Measurements from ENCODE around the gene PRKRIP1. TPM values are rescaled to one million over a fixed set of nuclear protein-coding genes. Genes with fewer than 3 reads are reported as not detected.
"Not testable (repeated sequence)": the region's sequence is repeated elsewhere in the genome, so short reads cannot be mapped to it uniquely, and the experiment has no call there.

Gene PRKRIP1, protein sequence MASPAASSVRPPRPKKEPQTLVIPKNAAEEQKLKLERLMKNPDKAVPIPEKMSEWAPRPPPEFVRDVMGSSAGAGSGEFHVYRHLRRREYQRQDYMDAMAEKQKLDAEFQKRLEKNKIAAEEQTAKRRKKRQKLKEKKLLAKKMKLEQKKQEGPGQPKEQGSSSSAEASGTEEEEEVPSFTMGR
- total RNA-seq: 10 to 100 TPM; 15.6 to 29.9 (median 20.2) TPM

DNA sequence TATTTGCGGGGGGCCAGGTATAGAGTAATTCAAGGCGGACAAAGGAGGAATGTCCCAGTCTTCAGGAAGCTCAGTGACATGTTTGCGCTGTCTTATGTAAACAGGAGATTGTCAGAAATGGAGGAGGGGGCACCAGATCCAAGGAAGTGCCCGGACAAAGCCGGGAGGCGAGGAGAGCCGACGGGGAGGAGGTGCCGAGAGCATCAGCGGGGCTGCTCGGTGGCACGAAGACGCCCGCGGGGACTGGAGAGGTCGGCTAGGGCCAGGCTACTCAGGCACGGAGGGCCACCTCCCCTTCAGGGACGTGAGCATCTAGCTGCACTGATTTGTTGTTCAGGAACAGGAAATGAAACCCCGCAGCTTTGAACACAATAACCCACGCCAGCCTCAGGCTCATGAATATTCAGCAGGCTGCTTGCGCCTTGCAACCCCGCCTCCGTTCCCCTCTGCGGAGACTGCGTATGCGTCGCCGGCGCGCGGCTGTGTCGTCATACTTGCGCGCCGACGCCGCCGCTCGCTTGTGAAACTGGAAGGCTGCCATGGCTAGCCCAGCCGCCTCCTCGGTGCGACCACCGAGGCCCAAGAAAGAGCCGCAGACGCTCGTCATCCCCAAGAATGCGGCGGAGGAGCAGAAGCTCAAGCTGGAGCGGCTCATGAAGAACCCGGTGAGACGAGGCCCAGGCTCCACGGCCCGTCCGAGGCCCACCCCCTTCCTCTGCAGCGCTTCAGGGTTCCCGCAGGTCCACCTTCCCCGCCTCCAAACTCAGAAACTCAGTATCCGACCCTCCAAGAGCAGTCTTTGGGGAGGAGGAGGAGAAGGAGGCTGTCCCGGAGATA is at the start of gene PRKRIP1:
Gene PRKRIP1 (plus strand): TSS at position 491 of the 837 bp plus-strand sequence. CDS start 49 bp downstream, at position 540.
- ATAC-seq (ENCODE audit: low FRiP score): peak; percentile 90
- TF ChIP-seq, protein P1, sequence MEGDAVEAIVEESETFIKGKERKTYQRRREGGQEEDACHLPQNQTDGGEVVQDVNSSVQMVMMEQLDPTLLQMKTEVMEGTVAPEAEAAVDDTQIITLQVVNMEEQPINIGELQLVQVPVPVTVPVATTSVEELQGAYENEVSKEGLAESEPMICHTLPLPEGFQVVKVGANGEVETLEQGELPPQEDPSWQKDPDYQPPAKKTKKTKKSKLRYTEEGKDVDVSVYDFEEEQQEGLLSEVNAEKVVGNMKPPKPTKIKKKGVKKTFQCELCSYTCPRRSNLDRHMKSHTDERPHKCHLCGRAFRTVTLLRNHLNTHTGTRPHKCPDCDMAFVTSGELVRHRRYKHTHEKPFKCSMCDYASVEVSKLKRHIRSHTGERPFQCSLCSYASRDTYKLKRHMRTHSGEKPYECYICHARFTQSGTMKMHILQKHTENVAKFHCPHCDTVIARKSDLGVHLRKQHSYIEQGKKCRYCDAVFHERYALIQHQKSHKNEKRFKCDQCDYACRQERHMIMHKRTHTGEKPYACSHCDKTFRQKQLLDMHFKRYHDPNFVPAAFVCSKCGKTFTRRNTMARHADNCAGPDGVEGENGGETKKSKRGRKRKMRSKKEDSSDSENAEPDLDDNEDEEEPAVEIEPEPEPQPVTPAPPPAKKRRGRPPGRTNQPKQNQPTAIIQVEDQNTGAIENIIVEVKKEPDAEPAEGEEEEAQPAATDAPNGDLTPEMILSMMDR (IDR thresholded peaks at IDR 0.05): no peak
- DNase-seq (ENCODE audit: low spot score): peak; percentile 32

DNA sequence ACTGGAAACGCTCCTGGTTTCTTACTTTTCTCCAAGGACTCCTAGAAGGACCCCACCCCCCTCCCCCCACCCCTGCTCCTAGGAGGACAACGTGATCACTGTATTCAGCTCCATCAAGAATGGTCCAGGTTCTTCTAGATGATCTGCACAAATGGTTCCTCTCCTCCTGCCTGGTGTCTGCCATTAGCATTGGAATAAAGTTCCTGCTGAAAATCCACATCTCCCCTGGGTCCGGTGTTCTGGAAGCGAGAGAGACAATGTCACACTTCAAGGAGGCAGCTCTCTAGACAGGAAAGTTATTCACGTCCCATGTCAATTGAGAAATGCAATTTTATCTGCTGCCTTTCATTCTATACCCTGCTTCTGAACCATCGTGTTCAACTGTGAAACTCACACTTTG is 49.2 kb upstream of the PRKRIP1 start:
- not testable (repeated sequence) for ATAC-seq (ENCODE audit: low FRiP score); DNase-seq (ENCODE audit: low spot score)

DNA sequence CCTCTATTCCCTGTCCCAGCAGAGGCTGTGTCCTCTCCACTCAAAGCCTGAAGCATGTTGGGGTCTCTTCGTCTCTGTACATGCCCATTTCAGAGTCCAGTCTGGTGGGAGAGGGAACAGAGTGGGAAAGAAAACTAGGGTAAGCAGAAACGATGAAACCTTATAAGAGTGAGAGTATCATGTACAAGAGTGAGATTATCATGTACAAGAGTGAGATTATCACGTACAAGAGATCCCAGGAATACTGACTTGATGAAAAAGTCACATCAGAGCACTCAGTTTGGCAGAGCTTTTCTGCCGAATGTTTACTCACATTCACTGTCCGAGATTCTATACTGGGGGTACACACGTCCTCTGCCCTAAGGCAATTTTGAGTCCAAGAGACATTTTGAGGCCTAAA is 39.8 kb upstream of the PRKRIP1 start, which contains the start of gene SPDYE6:
Gene SPDYE6 (minus strand): TSS at position 101 of the 400 bp plus-strand sequence. CDS start 421 bp downstream, outside the sequence.
- not testable (repeated sequence) for ATAC-seq (ENCODE audit: low FRiP score); DNase-seq (ENCODE audit: low spot score)

DNA sequence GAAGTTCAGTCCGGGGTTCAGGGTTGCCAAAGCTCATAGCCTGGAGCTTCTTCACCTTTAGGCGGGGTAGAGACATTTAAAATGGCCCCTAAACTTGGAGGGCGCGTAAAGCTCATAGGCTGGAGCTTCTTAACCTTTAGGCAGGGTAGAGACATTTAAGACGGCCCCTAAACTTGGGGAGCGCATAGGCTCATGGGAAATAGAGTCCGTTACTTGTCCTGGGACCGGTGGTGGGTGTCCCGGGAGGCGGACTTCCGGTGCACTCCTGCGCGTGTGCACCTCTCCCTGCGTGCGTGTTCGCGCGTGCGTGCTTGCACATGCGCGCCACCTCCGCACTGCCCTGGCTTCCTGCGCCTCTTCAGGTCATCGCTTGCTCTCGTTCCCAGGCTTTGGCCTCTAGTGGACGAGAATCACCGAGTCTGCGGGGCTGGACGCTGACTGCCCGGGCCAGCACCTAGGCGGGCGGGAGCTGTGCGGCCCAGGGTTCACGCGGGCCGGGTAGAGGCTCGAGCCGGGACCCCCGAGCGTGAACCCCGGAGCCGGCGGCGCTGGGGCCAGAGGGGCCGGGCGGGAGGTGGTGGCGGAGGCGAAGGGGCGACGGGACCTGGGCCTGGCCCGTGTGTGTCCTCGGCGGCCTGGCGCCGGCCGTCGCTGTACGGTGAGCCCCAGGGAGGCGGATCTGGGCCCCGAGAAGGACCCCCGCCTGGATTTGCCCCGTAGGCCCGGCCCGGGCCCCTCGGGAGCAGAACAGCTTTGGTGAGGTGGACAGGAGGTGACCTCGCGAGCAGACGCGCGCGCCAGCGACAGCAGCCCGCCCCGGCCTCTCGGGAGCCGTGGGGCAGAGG is 32.4 kb upstream of the PRKRIP1 start:
- ATAC-seq (ENCODE audit: low FRiP score) (peak; percentile 100), DNase-seq (ENCODE audit: low spot score) (peak; percentile 71)

DNA sequence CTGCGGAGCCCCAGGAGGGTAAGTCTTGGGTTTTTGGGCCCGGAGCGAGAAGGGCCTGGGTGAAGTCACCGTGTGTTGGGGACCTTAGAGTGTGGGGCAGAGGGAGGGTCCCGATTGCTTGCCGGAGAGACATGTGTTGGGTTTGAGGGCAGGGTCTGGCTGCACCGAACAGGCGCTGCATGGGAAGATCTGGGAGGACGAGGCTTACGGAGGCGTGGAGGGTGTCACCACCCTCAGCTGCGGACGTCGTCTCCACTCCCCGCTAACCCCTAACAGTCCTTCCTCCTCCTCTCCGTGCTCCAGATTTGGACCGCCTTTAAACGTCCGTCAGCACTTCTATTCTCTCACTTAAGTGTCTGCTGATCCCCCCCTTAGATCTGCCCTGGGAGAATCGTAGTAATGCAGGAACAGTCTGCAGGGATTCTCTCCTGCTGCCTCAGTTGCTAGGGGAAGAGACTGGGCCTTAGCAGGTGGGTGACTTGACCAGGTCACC is 31.7 kb upstream of the PRKRIP1 start:
- DNase-seq (ENCODE audit: low spot score); ATAC-seq (ENCODE audit: low FRiP score): not testable (repeated sequence)

DNA sequence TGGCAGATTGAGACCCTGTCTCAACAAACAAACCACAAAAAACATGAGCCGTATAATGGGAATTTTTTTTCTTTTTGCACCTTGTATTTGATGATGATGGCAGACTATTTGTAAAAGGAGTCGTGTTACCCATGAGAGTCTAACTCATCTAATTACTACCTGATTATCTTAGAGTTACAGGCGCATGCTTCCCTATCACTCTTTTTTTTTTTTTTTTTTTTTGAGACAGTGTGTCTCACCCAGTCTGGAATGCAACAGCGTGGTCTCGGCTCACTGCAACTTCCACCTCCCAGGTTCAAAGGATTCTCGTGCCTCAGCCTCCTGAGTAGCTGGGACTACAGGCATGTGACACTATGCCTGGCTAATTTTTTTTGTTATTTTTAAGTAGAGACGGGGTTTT is 30.8 kb upstream of the PRKRIP1 start:
- not testable (repeated sequence) for ATAC-seq (ENCODE audit: low FRiP score); DNase-seq (ENCODE audit: low spot score)

DNA sequence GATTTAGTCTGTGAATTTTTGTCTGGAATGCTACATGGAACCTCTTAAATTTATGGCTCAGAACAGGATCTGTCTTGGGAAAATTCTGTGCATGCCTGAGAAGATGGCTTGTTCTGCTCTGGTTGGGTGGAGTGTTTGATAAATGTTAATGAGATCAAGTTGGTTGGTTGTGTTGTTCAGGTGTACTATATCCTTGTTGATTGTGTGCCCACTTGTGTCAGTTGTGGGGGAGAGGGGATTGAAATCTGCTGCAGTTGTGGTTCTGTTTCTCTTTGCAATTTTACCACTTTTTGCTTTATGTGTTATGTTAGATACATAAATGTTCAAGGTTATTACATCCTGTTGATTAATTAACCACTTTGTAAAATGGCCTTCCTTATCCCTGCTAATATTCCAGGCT is 26.1 kb upstream of the PRKRIP1 start:
- DNase-seq (ENCODE audit: low spot score); ATAC-seq (ENCODE audit: low FRiP score): not testable (repeated sequence)

DNA sequence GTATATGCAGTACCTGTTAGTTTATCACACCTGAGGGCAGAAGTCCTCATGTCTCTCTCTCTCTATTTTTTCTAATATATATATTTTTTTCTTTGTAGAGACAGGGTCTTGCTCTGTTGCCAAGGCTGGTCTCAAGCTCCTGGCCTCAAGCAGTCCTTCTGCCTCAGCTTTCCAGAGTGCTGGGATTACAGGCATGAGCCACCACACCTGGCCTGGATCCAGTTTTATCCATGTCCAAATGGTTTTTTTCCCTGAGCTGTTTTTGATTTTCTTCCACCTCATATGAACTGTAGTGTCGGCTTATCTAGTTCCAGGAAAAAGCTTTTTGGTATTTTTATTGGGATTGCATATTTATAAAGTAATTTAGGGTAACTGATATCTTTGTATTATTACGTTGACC is 23.4 kb upstream of the PRKRIP1 start:
- not testable (repeated sequence) for ATAC-seq (ENCODE audit: low FRiP score); DNase-seq (ENCODE audit: low spot score)

DNA sequence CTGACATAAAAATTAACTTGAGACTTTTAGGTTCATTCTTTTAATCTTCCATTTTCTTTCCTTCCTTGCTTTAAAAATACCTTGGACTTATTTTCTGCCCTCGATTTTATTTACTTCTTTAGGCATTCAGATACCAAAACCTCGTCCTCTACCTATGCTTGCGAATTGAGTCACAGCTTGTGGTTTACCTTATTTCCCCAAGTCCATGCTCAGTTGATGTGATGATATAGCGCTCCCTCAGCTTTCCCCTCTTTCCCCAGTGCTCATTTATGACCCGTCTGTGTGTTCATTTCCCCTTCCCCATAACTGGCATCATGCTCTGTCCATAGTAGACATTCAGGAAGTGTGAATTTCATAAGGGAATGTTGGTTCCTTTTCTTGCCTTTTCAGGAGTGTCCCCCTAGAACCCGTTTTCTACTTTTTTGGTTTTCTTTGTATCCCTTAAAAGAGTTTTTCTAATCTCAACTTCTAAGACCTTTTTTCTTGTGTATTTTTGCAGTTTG is 19.1 kb upstream of the PRKRIP1 start:
- DNase-seq (ENCODE audit: low spot score) (no peak), ATAC-seq (ENCODE audit: low FRiP score) (no peak)
- TF ChIP-seq, protein P1 (IDR thresholded peaks at IDR 0.05): no peak

DNA sequence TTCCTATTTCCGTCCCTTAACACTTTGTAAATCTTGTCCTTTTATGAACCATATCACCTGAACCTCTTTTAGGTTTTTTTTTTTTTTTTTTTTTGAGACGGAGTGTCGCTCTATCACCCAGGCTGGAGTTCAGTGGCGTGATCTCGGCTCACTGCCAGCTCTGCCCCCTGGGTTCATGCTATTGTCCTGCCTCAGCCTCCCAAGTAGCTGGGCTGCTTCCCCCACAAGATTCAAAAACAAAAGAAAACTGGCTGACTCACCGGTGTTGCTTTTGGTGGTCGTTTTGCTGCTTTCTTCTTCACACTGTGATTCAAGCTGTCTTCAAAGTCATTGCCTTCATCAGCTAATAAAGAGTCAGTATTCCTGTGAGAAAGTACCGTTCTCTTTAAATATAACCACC is 15.3 kb upstream of the PRKRIP1 start:
- not testable (repeated sequence) for ATAC-seq (ENCODE audit: low FRiP score)

DNA sequence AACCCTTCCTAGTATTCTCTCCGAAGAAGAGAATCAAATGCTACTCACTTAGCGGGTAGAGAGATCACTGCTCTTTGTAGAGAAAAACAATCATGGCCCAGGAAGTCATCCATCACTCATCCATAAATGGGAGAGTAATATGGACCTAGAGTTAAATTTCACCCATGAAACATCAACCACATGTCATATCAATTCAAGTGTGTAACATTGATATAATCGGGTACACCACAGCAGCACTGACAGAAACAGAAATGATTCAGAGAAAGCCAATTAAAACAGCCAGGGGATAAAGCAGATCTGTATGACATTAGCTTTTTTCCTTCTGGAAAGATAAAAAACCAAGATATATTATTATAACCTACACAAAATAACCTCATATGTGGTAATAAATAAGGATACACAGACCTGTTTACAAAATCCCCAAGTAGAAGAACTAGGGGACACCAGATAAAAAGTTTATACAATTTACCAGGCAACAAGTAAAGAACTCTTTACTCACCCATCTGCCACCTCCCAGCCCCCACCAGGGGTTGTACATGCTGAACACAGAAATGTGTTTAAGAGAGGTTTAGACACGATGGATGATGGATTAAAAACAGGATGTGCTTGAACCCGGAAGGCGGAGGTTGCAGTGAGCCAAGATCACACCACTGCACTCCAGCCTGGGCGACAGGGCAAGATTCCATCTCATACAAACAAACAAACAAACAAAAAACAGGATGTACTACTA is 14.3 kb upstream of the PRKRIP1 start:
- DNase-seq (ENCODE audit: low spot score); ATAC-seq (ENCODE audit: low FRiP score): not testable (repeated sequence)

More for the DNA sequence above, 15.3 kb upstream of the PRKRIP1 start:
- not testable (repeated sequence) for DNase-seq (ENCODE audit: low spot score)

All from omental fat pad (tissue), 4 donors.